K562 (cell line): ENCODE results near the gene CWC22. TPM values are rescaled to one million over a fixed set of nuclear protein-coding genes. Genes with fewer than 3 reads are reported as not detected.

Experiments
- ATAC-seq: fragments of 200-7000 bp; cut with Tn5 transposase; 3 replicates; pipeline ENCODE4 v1.9.1; 2020; ENCODE audit warnings: moderate library complexity
- BruUV-seq: library from RNA; stranded (reverse); fragments of 400-500 nt; replicated peaks from 2 replicates; lab custom pipeline; 2021; lab: Mats Ljungman, UMichigan
- CTCF ChIA-PET: fragments of 300-600 bp; formaldehyde crosslinking; extraction: SDS; loops from one replicate; lab custom pipeline; 2021; ENCODE audit warnings: low intra/inter-chr PET ratio; lab: Yijun Ruan, JAX
- POLR2A ChIA-PET: fragments of 300-600, 350-650 bp; sonication (Branson Sonifier 250); formaldehyde crosslinking; extraction: SDS; loops from one replicate; lab custom pipeline; 2021; ENCODE audit warnings: antibody characterized with exemption, inconsistent platforms; lab: Yijun Ruan, JAX
- DNase-seq, 4 experiments: peaks; one replicate each; pipeline versions ENCODE4 v3.0.0 to v3.0.0-alpha.2; 2011 to 2018; ENCODE audit warnings: low spot score in 3 of 4, mixed read lengths in 3 of 4; ENCODE audit errors: extremely low read depth in 1 of 4
- FAIRE-seq: peaks from 2 replicates; lab custom pipeline; 2011; peaks lifted over from hg19 to GRCh38; lab: Jason Lieb, UNC
- H2AFZ ChIP-seq: 2 replicates; pipeline ENCODE4 v1.6.0; 2011; ENCODE audit warnings: low read depth, low read length, control low read depth, inconsistent platforms
- H3K27ac ChIP-seq: fragments of 200-600 bp; 3 replicates; pipeline ENCODE4 v1.8.0; 2011; ENCODE audit warnings: low read depth, mild to moderate bottlenecking, control low read depth, inconsistent platforms, low read length, moderate library complexity, mixed read lengths; ENCODE audit errors: extremely low read depth
- H3K27me3 ChIP-seq, 2 experiments: fragments of 300-600 bp in 1 of 2; 2 replicates in 1 of 2; 3 replicates in 1 of 2; pipeline versions ENCODE4 v1.6.0 to v1.8.0; 2011; ENCODE audit warnings: inconsistent platforms in 2 of 2, low read length in 2 of 2, mild to moderate bottlenecking in 1 of 2, mixed read lengths in 1 of 2, moderate library complexity in 1 of 2; ENCODE audit not compliant: control insufficient read depth in 2 of 2, insufficient read depth in 2 of 2
- H3K36me3 ChIP-seq: fragments of 300-600 bp; 3 replicates; pipeline ENCODE4 v1.8.0; 2011; ENCODE audit warnings: mild to moderate bottlenecking, low read length, inconsistent platforms; ENCODE audit not compliant: control insufficient read depth, insufficient read depth
- H3K4me1 ChIP-seq, 2 experiments: fragments of 200-600 bp in 1 of 2; replicated peaks in 1 of 2; 2 replicates in 1 of 2; 3 replicates in 1 of 2; pipeline versions ENCODE4 v1.5.1 to v1.8.0; 2011; ENCODE audit warnings: inconsistent platforms in 2 of 2, low read length in 2 of 2, mild to moderate bottlenecking in 1 of 2, mixed read lengths in 1 of 2, moderate library complexity in 1 of 2; ENCODE audit not compliant: control insufficient read depth in 2 of 2, insufficient read depth in 2 of 2
- H3K4me2 ChIP-seq: 2 replicates; pipeline ENCODE4 v1.6.1; 2011; ENCODE audit warnings: low read length, control low read depth, inconsistent platforms, mixed read lengths; ENCODE audit not compliant: insufficient read depth
- H3K4me3 ChIP-seq: fragments of 200-600 bp; sonication (generic), shearing (Covaris generic); 2 replicates; pipeline ENCODE4 v1.5.1; 2016; ENCODE audit warnings: control low read depth, inconsistent platforms
- H3K79me2 ChIP-seq: fragments of 200-600 bp; 3 replicates; pipeline ENCODE4 v1.8.0; 2011; ENCODE audit warnings: low read length, inconsistent platforms; ENCODE audit not compliant: control insufficient read depth, insufficient read depth
- H3K9ac ChIP-seq, 2 experiments: 2 replicates each; pipeline versions ENCODE4 v1.6.0 to v1.6.1; 2011; ENCODE audit warnings: low read depth in 2 of 2, low read length in 2 of 2, control low read depth in 1 of 2, inconsistent platforms in 1 of 2, mild to moderate bottlenecking in 1 of 2, mixed read lengths in 1 of 2; ENCODE audit not compliant: insufficient read depth in 1 of 2
- H3K9me1 ChIP-seq: one replicate; pipeline ENCODE4 v1.6.0; 2011; ENCODE audit warnings: inconsistent platforms, mild to moderate bottlenecking, low read length, moderate library complexity; ENCODE audit not compliant: control insufficient read depth, insufficient read depth
- H3K9me3 ChIP-seq: replicated peaks from 2 replicates; pipeline ENCODE4 v1.5.1; 2011; ENCODE audit warnings: low read depth, low read length, inconsistent platforms; ENCODE audit not compliant: control insufficient read depth, insufficient read depth
- H4K20me1 ChIP-seq: replicated peaks from 2 replicates; pipeline ENCODE4 v1.6.1; 2011; ENCODE audit warnings: low read length, inconsistent platforms, mixed read lengths; ENCODE audit not compliant: control insufficient read depth, insufficient read depth
- CBX3 ChIP-seq, 2 experiments: IDR thresholded peaks; 1 replicate in 1 of 2; 2 replicates in 1 of 2; pipeline ENCODE4 v1.6.1; 2012; ENCODE audit warnings: inconsistent platforms in 2 of 2, low read length in 2 of 2, borderline replicate concordance in 1 of 2, control low read depth in 1 of 2
- FOXJ2 ChIP-seq: fragments of 200-800 bp; sonication (Bioruptor generic); IDR thresholded peaks from 2 replicates; pipeline ENCODE4 v1.6.1; 2016; ENCODE audit warnings: missing genetic modification characterization, missing compliant biosample characterization
- HNRNPUL1 ChIP-seq: fragments of 200-400 bp; formaldehyde crosslinking; IDR thresholded peaks from 2 replicates; pipeline ENCODE4 v1.6.1; 2017; ENCODE audit warnings: low read length
- JUN ChIP-seq, 2 experiments: sonication (generic) in 1 of 2; formaldehyde crosslinking in 1 of 2; IDR thresholded peaks; 2 replicates each; pipeline versions ENCODE4 v1.6.1 to v1.8.0; 2012 to 2022; ENCODE audit warnings: borderline replicate concordance in 2 of 2, mild to moderate bottlenecking in 2 of 2, improper control_type of control experiment in 1 of 2, low read depth in 1 of 2, low read length in 1 of 2, missing genetic modification reagents in 1 of 2
- SNIP1 ChIP-seq: fragments of 450-650 bp; IDR thresholded peaks from 2 replicates; pipeline ENCODE4 v1.7.1; 2017; ENCODE audit warnings: low read depth, mild to moderate bottlenecking
- ZNF134 ChIP-seq: fragments of 250-450 bp; sonication (Bioruptor Pico); conservative IDR thresholded peaks from 2 replicates; pipeline ENCODE4 v1.4.0; 2020
- ZNF184 ChIP-seq: sonication (generic); formaldehyde crosslinking; IDR thresholded peaks from 2 replicates; pipeline ENCODE4 v1.5.0; 2020; ENCODE audit warnings: missing genetic modification reagents
- WGBS: fragments of 100-300 bp; shearing (Covaris generic); methylation state at CpG from one replicate; pipeline ENCODE4 v1.1.6; 2016; ENCODE audit warnings: low coverage, mixed read lengths; ENCODE audit not compliant: insufficient coverage; ENCODE audit errors: missing lambda C conversion rate; 5-methylcytosine and 5-hydroxymethylcytosine counted together
- in situ Hi-C: fragments of 300-500 bp; cut with MboI; formaldehyde crosslinking; loops from 4 replicates; pipeline ENCODE4 v1.15.0; 2018; ENCODE audit warnings: inconsistent platforms, mixed read lengths
- intact Hi-C: fragments of 100-400 bp; cut with micrococcal nuclease; formaldehyde crosslinking; loops from 2 replicates; pipeline ENCODE4 v1.14.2; 2022
- polyA plus RNA-seq, 8 experiments: library from polyadenylated mRNA; depleted of rRNA in 4 of 8; stranded (reverse) in 5 of 8; unstranded in 3 of 8; fragments of >200 nt; fragmentation: Nextera tagmentation in 2 of 8; fragmentation: Illumina TruSeq in 1 of 8; extraction: Ambion mirVana in 2 of 8; extraction: Trizol in 1 of 8; gene quantifications; 2 replicates each; pipeline versions ENCODE4 v1.2.1 to v1.2.3, GENCODE V29; 2011 to 2014; ENCODE audit warnings: inconsistent platforms in 1 of 8, missing spikeins in 1 of 8
- total RNA-seq, 7 experiments: library from RNA; depleted of rRNA in 6 of 7; stranded (reverse); fragments of >200 nt in 6 of 7; fragmentation: Illumina TruSeq in 2 of 7; extraction: Trizol in 2 of 7; gene quantifications; 2 replicates each; pipeline versions ENCODE4 v1.2.1 to v1.2.3, GENCODE V29; 2011 to 2021; ENCODE audit warnings: low replicate concordance in 1 of 7
- TF ChIP-seq, protein P1 (sequence below): fragments of 250-450 bp; sonication (Bioruptor Pico); IDR thresholded peaks from 2 replicates; pipeline ENCODE4 v1.6.1; 2021; ENCODE audit warnings: mild to moderate bottlenecking
- TF ChIP-seq, protein P2 (sequence below), 2 experiments: fragments of 450-650 bp; conservative IDR thresholded peaks; 2 replicates each; pipeline ENCODE4 v1.6.1; 2017; ENCODE audit warnings: mild to moderate bottlenecking in 2 of 2, moderate library complexity in 2 of 2
- TF ChIP-seq, protein P3 (sequence below), 3 experiments: IDR thresholded peaks in 2 of 3; conservative IDR thresholded peaks in 1 of 3; 2 replicates each; pipeline ENCODE4 v1.5.1; 2011 to 2012; ENCODE audit warnings: low read length in 3 of 3, mild to moderate bottlenecking in 3 of 3, control low read depth in 2 of 3, improper control_type of control experiment in 1 of 3, inconsistent platforms in 1 of 3, low read depth in 1 of 3, mixed read lengths in 1 of 3, moderate library complexity in 1 of 3; ENCODE audit not compliant: insufficient read depth in 2 of 3

The CWC22 gene
- total and polyA plus RNA-seq, 9 of the 15 experiments (the other 6 are each of a cell fraction or from before 2014, with no cell fraction given): 14.5 to 54.2 (median 36.7) TPM

DNA sequence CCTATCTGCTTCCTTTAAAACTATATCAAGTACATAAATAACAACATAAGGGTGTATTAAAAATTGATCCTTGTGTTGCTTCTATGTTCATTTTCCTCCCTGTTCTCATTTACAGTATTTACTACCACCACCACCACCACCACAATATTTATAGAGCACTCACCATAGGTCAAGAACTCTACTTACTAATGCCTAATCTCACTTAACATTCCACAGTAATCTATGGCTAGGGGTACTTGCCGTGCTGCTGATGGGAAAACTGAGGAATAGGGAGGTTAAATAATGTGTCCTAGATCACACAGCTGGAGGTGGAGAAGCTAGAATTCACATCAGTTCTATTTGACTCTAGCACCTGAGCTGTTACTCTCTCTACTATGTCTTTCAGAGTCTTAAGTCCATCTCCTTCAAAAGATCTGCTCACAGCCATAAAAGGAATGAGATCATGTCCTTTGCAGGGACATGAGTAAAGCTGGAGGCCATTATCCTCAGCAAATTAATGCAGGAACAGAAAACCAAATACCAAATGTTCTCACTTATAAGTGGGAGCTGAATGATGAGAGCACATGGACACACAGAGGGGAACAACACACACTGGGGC lies 91.6 kb downstream of the CWC22 start:
- no peak overlapping the region for H3K4me3 ChIP-seq
- FAIRE-seq (peak; percentile 11), ATAC-seq (no peak), DNase-seq (no peak)
- H2AFZ ChIP-seq: no peak overlapping the region
- in situ Hi-C loops (no loop called here), intact Hi-C loops (no loop called here)
- no peak overlapping the region for H3K4me2 ChIP-seq
- H3K4me1 ChIP-seq: no peaks in the 10 kb centered on the region
- H3K36me3 ChIP-seq: no peaks in the 10 kb centered on the region
- H4K20me1 ChIP-seq: no peaks in the 10 kb centered on the region
- H3K27me3 ChIP-seq: no peaks in the 10 kb centered on the region
- H3K9me1 ChIP-seq: no peaks in the 10 kb centered on the region
- POLR2A ChIA-PET: interaction anchor here (0.8 kb wide), 1 partner anchor 16 kb away, joined by 3 read pairs; no protein-coding TSS in a partner anchor
- no peaks in the 10 kb centered on the region for H3K79me2 ChIP-seq
- no peaks in the 10 kb centered on the region for H3K9me3 ChIP-seq
- no peak overlapping the region for H3K27ac ChIP-seq
- CTCF ChIA-PET: interaction anchor here (0.6 kb wide), 1 partner anchor 204 kb away, joined by 3 read pairs; no protein-coding TSS in a partner anchor
- 0% methylated on average over 1 of the region's 1 CpG for WGBS
- no TSS peak for BruUV-seq
- H3K9ac ChIP-seq: no peak overlapping the region
- TF ChIP-seq ZNF184 (CRISPR knock-in tag) (no peak), JUN (IDR thresholded peaks at IDR 0.05; ENCODE audit: borderline replicate concordance, low read depth, low read length) (no peak), JUN (CRISPR knock-in tag; IDR thresholded peaks at IDR 0.05; ENCODE audit: borderline replicate concordance) (no peak), ZNF134 (no peak)
- TF ChIP-seq, all 486 proteins: peak for 0

DNA sequence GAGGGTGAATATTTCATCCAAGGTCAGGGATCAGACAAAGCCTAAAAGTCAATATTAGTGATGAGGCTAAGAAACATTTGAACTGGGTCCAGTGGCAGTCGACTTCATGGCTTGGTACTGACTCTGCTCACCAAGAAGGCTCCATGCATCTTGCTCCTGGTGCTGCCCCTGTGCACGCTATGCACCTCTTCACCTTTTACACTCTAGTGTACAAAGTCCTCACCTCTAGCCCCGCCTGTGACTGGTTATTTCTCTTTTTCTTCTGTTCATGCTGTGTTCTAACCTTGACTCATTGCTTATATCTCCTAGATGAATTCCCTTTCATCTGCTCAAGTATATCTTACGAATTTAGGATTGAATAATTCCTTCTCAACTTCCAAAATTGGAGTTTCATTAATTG lies 93.3 kb downstream of the CWC22 start:
- Histone ChIP-seq H2AFZ (no peak overlapping the region), H4K20me1 (no peaks in the 10 kb centered on the region), H3K79me2 (no peaks in the 10 kb centered on the region), H3K36me3 (no peaks in the 10 kb centered on the region), H3K9ac (no peak overlapping the region), H3K27me3 (no peaks in the 10 kb centered on the region), H3K4me3 (no peak overlapping the region), H3K4me1 (no peaks in the 10 kb centered on the region), H3K27ac (no peak overlapping the region), H3K9me3 (no peaks in the 10 kb centered on the region), H3K4me2 (no peak overlapping the region), H3K9me1 (no peaks in the 10 kb centered on the region)
- CTCF ChIA-PET: no interaction called here
- WGBS: 0% methylated on average over 4 of the region's 4 CpGs
- POLR2A ChIA-PET: no interaction called here
- FAIRE-seq (no peak), ATAC-seq (no peak), DNase-seq (no peak)
- no TSS peak for BruUV-seq
- intact Hi-C loops (no loop called here), in situ Hi-C loops (no loop called here)
- TF ChIP-seq CBX3 (IDR thresholded peaks at IDR 0.05; ENCODE audit: borderline replicate concordance in 1 of 2, low read length in 2 of 2) (no peak), SNIP1 (no peak), FOXJ2 (no peak), HNRNPUL1 (no peak)
- TF ChIP-seq, protein P1, sequence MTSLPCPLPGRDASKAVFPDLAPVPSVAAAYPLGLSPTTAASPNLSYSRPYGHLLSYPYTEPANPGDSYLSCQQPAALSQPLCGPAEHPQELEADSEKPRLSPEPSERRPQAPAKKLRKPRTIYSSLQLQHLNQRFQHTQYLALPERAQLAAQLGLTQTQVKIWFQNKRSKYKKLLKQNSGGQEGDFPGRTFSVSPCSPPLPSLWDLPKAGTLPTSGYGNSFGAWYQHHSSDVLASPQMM (CRISPR knock-in tag): no peak
- TF ChIP-seq, protein P2, sequence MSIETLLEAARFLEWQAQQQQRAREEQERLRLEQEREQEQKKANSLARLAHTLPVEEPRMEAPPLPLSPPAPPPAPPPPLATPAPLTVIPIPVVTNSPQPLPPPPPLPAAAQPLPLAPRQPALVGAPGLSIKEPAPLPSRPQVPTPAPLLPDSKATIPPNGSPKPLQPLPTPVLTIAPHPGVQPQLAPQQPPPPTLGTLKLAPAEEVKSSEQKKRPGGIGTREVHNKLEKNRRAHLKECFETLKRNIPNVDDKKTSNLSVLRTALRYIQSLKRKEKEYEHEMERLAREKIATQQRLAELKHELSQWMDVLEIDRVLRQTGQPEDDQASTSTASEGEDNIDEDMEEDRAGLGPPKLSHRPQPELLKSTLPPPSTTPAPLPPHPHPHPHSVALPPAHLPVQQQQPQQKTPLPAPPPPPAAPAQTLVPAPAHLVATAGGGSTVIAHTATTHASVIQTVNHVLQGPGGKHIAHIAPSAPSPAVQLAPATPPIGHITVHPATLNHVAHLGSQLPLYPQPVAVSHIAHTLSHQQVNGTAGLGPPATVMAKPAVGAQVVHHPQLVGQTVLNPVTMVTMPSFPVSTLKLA (conservative IDR thresholded peaks at IDR 0.05): no peak
- TF ChIP-seq, protein P3, sequence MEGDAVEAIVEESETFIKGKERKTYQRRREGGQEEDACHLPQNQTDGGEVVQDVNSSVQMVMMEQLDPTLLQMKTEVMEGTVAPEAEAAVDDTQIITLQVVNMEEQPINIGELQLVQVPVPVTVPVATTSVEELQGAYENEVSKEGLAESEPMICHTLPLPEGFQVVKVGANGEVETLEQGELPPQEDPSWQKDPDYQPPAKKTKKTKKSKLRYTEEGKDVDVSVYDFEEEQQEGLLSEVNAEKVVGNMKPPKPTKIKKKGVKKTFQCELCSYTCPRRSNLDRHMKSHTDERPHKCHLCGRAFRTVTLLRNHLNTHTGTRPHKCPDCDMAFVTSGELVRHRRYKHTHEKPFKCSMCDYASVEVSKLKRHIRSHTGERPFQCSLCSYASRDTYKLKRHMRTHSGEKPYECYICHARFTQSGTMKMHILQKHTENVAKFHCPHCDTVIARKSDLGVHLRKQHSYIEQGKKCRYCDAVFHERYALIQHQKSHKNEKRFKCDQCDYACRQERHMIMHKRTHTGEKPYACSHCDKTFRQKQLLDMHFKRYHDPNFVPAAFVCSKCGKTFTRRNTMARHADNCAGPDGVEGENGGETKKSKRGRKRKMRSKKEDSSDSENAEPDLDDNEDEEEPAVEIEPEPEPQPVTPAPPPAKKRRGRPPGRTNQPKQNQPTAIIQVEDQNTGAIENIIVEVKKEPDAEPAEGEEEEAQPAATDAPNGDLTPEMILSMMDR (IDR thresholded peaks at IDR 0.05 in 2 of 3, conservative IDR thresholded peaks at IDR 0.05 in 1 of 3; ENCODE audit: insufficient read depth in 2 of 3, low read depth in 1 of 3, low read length in 3 of 3): no peak
